GM19468 (cell line): ENCODE results near the gene SKP1.

Source experiments
- ATAC-seq: cut with Tn5 transposase; IDR thresholded peaks from one replicate; pipeline ENCODE4 v1.9.1; 2021; ENCODE audit warnings: mild to moderate bottlenecking, moderate library complexity, moderate number of reproducible peaks; ENCODE audit not compliant: unreplicated experiment; ENCODE audit errors: extremely low read depth

Gene SKP1

GRCh38 chr5:134131578-134132350 is 45.0 kb downstream of the SKP1 start:
- ATAC-seq: no peak

- ATAC-seq: no peak
These were observed 45.6 kb downstream of the SKP1 start for GRCh38 chr5:134131165-134131564.

DNA sequence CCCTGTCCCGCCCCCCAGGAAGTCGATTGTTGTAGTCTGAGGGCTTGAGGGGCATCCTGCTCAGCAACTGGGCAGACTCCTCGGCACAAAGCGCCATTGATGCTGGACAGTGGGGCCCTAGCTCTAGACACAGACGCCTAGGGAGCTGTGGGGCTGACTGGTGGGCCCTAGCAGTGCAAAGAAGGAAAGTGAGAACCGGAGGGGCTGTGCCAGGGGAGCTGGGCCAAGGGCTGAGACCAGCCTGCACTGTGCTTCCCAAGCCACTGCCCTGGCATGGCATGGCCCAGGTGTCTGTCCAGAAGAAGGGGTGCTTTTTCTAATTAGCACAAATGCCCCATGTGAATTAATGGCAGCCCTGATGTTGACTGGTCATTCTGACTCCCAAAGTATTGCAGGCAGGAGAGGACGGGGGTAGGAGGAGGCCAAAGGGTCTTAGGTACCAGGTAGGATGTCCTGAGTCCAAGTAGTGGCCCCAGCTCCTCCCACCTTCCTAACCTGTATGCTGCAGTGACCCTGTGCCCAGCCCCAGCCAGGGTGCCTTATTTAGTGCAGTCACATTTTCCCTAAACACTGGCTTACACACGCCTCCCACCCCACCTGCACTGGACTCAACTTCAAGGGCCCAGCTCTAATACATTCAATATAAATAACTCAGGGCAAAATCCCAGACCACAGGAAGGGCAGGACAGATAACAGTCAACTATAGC is 46.4 kb downstream of the SKP1 start:
- ATAC-seq: no peak

DNA sequence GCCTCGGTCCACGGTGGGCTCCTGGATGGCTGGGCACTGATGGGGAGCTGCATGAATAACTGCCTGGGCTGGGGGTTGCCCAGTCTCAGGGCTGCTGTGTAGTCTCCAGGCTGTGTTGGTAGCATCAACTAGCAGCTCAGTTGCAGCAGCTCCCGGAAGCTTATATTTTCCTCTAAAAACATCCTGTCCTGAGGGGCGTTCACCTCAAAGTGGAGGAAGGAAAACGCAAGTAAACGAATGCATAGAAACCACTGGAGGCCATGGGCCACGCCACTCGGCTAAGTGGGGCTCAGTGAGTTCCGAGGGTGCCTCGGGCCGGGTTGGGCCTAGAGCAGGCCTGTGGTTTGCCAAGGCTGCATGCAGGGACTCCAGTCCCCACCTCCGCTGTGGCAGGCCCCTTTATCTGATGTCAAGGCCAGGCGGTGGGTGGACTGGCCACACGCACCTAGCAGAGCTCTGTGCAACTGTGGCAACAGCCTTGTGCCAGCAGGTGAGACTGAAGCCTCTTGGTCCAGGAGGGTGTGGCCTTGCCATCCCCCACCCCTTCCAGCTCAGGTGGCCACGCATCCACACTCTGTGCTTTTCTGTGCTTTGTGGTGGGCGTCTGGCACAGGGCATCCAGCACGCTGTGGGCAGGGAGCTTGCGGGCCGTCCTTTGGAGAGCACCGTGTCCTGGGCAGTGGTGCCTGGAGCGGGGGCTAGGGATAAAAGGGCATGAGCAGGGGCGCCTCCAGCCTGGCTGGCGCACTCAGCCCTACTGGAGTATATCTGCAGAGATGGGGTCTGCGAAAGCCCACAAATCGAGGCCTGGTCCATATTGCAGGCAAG is 47.1 kb downstream of the SKP1 start:
- ATAC-seq: no peak

GRCh38 chr5:134128648-134128995 is 48.1 kb downstream of the SKP1 start:
- no peak for ATAC-seq

DNA sequence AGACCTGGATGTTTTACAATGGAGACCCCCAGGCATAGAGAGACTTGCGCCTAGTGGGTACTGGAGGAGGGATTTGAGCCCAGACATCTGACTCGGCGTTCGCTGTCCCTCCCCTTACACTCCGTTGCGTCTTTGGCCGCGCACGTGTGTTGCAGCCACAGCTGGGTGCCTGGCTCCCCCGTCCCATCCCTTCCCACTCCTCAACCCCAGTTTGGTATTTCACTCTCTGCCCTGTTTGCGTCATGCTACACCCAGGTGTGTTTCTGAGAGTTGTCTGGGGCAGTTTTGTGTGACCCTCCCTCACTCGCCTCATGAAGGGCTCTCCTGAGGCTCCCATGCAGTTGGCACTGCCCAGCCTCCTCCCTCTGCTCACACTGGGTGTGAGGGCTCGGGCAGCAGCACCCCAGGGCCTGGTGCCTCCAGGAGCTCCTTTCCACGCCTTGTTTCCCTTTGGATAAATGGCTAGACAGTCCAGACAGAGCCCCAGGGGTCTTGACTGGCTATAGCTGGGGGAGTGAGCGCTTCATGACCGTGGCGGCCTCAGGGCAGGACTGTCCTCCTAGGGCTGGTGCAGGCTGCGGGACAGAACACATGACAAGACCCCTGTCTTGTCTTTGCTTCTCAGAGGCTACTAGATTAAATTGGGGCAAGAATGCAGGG is 48.6 kb downstream of the SKP1 start:
- ATAC-seq: no peak

DNA sequence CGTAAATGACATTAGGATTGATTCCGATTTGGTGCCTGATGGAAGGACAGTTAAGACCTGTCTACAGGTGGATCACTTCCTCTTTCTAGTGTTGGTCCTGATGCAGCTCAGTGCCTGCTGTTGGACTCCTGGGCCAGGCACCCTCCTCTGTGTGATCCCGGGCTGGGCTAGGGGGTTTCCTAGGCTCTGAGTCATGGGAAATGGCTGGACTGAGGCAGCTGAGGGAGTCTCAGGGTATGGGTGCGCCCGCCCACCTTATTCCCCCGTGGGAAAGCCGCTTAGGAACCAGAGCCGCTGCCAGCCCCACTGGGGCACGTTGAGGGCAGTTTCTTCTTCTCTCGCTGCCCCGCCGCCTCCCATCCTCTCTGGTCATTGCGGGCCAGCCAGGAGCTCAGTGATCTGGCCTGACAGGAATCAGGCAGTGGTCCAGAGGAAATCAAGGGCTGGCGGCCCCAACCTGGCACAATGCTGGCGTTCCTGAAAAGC is 49.3 kb downstream of the SKP1 start:
- ATAC-seq: no peak

GRCh38 chr5:134125039-134126015 is 51.4 kb downstream of the SKP1 start:
- ATAC-seq: no peak

- no peak for ATAC-seq
These were observed 52.3 kb downstream of the SKP1 start for GRCh38 chr5:134124289-134125038.

DNA sequence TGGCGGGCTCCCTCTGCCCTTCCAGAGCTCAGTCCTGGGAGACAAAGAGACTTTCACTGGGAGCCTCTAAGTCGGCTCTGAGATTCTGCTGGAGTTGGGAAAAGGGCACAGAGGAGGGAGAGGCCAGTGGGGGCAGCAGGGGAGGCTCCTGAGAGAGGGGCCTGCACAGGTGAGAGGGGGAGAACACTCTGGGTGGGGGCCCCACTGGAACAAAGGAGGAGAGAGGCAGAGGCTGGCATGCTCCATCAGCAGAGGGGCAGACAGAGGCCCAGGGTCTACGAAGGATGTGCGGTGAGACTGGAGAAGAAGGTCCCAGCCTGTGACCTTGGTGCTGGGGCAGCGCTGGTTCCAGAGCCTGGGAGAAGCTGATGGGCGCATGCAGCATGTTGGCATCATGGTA is 53.4 kb downstream of the SKP1 start:
- no peak for ATAC-seq

- ATAC-seq: no peak
These were observed 54.2 kb downstream of the SKP1 start for GRCh38 chr5:134122530-134122929.

GRCh38 chr5:134120386-134121138 is 56.2 kb downstream of the SKP1 start:
- no peak for ATAC-seq

DNA sequence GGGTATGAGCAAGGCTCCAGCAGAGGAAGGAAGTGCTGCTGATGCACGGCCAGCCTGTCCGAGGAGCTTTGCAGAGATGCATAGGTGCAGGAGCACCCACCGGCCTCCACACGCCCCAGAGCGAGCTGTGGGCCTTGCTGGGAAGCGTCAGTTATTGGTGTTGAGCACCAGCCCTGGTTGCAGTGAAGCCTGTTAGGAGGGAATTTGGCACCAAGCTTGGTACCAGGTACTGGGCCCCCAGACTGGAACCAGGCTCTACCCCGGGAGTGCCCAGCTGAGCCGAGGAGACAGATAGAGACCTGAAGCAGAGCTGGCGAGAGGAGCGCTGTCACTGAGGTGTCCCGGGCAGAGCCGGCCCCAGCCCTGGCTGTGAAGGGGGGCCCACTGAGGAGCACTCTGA is 57.0 kb downstream of the SKP1 start:
- no peak for ATAC-seq

- no peak for ATAC-seq
These were observed 58.4 kb downstream of the SKP1 start for GRCh38 chr5:134118212-134118835.

DNA sequence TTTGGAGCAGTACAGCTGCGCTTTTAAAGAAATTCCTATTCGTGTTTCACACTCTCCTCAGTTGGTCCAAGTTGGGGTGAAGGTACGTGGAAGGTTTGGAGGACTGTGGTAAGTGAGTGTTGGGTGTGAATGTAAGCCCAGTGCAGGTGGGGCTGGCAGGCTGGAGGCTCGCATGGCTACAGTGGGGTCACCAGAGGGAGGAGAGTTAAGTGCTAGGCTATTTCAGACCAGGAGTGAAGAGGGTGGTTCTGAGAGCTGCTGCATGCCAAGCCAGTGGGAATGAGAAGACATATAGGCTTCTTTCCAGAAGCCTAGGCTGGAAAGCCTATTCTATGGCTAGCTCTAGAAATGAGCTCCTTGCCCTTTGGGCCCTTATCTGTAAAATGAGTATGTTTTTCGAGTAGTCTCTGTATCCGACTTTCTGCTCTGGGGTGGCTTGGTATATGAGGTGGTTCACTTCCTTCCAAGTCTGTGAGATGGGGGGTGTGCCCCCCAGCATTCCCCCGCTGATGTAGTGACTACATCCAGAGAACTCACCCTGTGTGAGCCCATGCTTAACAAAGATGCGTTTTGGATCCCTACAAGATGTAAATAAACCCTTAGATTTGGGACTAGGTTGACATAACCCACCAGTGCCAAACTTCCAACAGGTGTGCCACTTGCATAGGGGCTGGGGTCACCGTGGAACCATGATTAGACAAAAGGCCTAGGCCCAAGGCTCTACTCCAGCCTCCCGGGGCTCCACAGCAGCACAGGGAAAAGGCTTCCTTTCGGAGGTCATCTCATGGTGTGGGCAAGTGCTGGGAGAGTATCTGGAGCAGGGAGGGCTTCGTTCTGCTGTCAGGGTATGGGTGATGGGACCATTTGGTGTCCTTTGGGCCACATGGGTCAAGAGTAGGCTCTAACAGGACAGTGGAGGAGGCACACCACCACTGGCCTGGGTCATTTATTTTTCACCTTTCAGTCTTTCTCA is 59.7 kb downstream of the SKP1 start:
- ATAC-seq: no peak

DNA sequence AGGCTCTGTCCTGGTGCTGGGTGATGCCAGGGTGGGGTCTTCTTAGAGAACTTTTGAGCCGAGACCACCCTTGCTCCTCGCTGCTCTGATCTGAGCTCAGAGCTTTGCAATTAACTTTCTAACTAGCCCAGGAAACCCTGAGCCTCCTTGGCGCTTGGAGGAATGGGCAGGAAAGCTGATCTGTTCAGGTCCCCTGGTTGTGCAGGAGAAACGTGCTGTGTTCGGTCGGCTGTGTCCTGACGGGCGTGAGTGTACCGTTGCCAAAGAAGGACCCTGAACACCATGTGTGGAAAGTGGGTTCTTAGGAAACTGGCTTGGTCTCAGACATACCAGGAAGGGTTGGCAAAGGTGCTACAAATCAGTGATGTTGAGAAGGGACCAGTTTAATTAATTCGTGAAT is 60.5 kb downstream of the SKP1 start:
- ATAC-seq: no peak
